Measurements from ENCODE around the gene SEPTIN8.

DNA sequence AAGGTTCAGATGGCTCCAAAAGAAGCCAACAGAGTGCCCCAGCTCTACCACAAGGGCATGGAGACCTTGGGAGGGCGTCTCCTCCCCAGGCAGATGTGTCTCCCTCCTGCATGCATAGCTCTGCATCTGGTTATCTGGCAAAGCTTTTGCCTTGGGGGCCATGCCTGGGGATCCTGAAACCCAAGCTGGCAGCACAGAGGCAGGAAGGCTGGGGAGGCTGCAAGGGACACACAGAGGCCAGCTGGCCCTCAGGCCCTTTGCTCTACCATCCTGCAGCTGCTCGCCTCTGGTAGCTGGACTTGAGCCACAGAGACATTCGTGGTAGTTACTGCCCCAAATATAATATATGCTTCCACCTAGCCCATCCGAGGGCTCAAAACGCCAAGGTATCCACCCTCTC is 3.9 kb downstream of the SEPTIN8 start:
- no peak for TF ChIP-seq ZFX (IDR thresholded peaks at IDR 0.05; ENCODE audit: borderline replicate concordance)
- TF ChIP-seq, protein P1, sequence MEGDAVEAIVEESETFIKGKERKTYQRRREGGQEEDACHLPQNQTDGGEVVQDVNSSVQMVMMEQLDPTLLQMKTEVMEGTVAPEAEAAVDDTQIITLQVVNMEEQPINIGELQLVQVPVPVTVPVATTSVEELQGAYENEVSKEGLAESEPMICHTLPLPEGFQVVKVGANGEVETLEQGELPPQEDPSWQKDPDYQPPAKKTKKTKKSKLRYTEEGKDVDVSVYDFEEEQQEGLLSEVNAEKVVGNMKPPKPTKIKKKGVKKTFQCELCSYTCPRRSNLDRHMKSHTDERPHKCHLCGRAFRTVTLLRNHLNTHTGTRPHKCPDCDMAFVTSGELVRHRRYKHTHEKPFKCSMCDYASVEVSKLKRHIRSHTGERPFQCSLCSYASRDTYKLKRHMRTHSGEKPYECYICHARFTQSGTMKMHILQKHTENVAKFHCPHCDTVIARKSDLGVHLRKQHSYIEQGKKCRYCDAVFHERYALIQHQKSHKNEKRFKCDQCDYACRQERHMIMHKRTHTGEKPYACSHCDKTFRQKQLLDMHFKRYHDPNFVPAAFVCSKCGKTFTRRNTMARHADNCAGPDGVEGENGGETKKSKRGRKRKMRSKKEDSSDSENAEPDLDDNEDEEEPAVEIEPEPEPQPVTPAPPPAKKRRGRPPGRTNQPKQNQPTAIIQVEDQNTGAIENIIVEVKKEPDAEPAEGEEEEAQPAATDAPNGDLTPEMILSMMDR (IDR thresholded peaks at IDR 0.05), result no peak

Data from 22Rv1 (cell line).